GF-D8 (cell line): ENCODE results near the gene MACROH2A1.
A peak's percentile ranks its signal among the peaks of the same experiment; 100 is the strongest.

Experiments
- DNase-seq: peaks from one replicate; lab custom pipeline; 2025; lab: John Stamatoyannopoulos, UW

The MACROH2A1 gene

DNA sequence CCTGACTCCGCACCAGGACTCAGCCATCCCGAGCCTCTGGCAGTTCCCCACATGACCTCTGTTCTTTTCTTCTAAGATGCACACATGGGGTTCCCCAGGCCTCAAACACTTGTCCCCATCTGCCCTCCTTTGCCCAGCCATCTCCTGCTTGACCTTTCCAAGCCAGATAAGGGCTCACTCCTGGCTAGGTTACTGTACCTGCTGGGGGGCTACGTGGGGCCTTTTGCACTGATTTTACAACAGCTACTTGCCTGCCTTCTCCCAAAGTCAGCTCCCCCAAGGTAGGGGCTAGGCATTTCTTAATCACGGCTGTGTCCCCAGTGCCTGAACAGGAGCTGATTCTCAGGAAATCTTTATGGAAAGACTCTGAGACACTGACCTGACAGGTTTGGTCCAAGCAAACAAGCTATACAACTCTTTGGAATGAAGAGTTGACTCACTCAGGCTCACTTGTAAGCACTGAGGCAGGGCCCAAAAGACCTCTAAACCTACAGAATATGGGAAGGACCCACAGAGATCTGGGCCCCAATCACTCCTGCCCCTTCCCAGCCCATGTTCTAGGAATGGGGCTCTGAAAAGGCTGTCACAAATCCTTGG, 2.5 kb downstream of the MACROH2A1 start:
- DNase-seq: no peak

DNA sequence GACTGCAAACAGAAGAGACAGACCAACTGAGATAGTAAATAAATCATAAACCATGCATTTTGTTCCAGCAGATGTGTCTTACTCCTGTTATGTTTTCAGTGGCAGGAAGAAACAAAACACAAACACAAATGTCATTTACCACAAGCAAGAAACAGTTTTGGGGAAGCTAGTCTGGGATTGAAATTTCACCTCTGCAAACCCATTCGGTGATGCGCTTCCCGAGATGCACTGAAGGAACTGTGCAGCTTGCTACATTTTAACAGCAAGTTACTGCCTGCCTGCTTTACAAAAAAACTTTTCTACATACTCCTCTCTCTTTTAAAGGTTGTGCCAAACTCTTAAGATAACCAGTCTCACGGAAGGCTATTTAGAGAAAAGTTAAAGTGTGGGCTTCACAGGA, 3.2 kb downstream of the MACROH2A1 start:
- DNase-seq: no peak

DNA sequence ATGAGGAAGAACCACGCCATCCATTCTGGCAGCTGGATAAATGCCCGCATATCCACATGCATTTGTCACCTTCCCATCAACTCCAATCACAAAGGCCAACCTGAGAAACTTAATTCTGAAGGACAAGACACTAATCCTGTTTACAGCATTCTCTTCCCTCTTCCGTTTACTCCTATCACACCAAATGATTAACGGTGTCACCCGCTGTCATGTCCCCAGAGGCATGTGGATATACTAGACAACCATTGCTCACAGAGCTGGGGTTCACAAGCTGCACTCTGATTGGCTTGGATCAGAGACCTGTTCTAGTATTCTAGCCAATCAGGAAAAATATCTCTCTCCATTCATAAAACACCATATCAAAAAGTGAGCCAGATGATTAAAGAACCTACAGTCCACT, 3.6 kb downstream of the MACROH2A1 start:
- no peak for DNase-seq

DNA sequence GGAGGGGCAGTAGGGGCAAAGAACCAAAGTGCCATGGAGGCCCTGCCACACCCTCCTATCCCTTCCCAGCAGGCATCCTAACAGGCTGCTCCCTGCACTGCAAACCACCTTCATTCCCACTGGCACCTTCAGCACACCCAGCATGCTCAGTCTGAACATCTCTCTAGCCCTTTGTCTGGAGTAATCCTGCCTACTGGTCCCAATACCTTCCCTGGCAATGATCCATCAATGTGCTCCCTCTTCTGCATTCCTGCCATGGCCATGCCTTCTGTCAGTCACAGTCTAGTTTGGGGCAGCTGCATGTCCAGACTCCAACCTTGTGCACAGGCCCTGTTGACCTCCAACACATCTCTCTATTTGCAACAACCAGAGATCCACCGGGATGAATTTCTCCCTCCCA, 4.9 kb downstream of the MACROH2A1 start:
- no peak for DNase-seq

DNA sequence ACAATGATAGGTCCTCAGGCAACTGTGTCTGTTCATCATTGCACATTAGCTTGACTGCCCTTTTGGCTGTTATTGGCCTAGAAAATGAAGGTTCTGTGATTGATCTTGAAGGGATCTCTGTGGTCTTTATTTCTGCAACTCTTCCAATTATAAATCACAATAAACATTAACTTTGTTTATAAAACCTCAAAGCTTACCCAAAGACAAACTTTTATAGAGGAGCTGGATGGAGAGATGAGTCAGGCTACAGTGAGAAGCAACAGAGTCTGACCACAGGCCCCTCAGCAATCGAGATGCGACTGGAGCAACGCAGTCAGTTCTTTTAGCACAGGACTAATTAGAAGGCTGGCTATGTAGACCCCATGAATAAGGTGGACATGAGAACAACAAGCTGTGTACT, 5.3 kb downstream of the MACROH2A1 start:
- no peak for DNase-seq

DNA sequence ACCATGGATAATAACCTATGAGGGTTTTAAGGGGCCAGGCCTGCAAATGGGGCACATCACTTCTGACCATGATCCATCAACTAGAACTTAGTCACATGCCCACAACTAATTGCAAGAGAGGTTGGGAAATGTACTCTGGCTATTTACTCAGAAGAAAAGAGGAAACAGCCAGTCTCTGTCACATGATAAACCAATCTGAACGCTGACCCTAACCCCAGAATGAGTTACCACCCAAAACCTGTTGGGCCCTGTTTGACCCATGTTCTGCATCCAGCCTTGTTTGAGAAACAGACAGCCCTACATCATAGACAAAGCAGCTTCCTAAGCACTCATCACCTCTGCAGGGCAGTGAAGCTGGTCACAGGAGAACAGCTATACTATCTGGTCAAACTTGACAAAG, 5.8 kb downstream of the MACROH2A1 start:
- peak; percentile 31 for DNase-seq

DNA sequence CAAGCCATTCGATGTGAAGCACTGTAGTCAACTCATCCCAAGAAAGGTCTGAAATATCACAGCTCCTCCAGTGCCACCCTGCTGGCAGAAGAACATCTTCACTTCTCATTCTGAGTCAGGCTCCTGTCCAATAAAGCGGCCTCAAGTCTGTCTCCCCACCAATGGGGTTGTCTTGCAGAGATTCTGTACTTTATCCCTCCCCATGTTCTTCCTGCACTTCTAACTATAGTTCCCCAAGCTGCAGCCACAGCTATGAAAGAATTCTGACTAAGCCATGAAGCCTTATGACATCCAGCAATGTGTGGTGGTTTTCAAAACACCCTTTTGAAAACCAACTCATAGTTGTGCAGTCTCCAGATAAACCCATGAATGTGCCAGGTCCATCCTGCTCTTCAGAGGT, 6.8 kb downstream of the MACROH2A1 start:
- DNase-seq: no peak

DNA sequence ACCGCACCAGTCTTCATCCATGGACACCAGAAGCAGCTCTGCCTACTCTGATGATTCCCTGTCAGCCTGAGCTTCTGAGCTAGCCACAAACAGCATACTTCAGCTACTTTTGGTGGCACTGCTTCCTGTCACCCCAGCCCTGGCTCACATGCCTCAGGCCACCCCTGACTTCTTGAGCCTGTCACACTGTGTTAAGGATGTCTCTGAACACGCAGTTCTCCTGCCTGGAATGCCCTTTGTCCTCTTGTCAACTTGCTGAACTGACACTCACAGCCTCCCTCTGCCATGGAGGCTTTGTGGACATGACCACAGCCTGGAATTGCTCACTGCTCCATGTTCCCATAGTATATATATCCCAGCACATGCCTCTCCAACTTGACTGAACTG, 7.2 kb downstream of the MACROH2A1 start:
- no peak for DNase-seq

DNA sequence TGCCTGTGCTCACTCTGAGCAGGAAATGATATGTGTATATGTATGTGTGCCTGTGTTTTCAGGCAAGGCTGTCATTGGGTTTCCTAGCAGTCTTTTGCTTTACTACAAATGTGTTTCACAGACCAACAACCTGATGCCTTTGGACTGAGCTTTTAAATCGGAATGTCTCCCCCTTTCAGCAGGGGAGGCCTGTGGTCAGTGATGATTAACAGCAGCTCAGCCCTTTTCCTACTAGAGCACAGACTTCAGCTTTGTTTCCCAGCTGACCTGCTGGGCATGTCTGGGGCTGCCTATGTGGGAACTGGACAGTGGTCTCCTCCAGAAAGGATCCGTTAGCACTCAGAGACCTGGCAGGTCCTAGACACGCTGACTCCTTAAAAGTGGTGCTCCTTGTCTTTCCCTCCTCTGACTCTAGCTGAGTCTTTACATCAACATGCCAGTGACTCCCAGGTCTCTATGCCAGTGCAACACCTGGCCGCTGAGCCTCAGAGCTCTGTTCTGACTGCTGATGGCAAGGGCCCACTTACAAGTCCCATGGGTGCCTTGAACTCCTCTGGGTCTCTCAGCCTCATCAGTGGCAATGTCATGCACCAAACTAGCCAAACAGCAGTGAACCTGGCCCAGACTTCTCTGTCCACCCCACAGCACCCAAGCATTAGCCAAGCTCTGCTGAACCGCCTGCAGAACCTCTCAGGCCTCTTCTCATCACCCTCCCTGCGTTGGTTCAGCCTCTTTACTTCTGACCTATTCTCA, 7.7 kb downstream of the MACROH2A1 start:
- DNase-seq: no peak

DNA sequence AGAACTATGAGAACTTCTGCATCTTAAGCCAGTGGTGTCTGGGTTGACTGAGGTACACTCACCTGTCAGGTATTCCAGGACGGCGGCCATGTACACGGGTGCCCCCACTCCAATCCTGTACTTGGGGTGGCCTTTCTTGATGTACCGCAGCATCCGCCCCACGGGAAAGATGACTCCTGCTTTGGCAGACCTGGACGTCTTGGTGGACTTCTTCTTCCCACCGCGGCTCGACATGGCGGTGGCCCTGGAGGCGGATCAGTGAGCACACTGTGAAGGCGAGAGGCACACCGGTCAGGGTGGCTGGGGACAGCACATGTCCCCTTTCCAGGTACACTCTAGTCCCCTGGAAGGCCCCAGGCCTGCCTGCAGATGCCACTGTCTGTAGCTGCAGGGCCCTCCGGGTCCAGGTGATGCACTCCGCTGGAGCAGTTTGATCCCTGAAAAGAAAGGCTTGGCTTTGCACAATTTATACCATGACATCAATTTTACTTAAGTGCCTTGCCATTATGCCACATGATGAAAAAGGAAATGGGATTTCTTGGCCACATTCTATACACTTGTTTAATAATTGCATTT, 10.1 kb downstream of the MACROH2A1 start:
- no peak for DNase-seq

DNA sequence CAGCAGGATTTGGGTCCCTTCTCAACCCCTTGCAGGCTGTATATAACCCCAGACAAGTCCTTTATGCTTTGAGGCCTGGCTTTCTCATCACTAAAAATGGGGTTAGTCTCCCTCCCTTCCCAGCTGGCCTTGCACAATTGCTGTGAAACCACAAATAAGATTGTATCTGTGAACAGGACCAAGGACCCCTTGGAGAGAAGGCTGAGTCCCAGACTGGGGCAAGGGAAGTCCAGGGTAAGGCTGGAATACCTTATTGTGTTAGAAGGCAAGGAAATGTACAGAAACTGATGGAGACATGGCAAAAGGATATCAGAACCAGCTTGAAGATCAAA, 11.4 kb downstream of the MACROH2A1 start:
- no peak for DNase-seq

DNA sequence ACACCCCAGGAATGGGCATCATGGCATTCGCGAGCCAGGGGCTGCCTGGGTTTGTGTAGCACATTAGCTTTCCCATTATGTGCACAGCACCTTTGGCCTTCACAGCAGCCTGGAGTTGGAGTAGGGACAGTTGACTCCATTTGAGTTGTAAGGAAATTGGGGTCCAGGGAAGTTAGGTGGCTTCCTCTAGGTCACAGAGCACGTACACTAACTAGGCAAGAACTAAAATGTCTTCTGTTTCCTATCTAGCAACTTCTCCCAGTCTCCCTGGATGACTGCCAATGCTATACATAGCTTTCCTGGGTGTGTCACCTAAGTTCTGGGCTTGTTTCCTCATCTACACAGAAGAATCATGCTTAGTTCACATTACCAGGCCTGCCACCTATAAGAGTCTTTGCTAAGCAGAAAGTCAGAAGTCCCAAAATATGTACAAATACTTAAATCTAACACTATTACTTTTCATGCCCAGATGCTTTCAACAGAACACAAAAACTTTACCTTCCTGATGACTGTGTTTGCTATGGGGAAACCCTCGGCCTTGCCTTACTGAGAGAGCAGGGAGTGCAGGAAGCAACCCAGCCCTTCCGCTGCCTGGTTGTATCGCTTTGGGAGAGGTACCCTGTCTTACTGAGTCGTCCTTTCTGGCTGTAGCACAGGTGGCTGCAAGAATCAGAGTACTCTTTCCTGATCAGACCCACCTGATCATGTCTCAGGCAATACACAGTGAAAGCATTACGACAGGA, 12.0 kb downstream of the MACROH2A1 start:
- peak; percentile 42 for DNase-seq

DNA sequence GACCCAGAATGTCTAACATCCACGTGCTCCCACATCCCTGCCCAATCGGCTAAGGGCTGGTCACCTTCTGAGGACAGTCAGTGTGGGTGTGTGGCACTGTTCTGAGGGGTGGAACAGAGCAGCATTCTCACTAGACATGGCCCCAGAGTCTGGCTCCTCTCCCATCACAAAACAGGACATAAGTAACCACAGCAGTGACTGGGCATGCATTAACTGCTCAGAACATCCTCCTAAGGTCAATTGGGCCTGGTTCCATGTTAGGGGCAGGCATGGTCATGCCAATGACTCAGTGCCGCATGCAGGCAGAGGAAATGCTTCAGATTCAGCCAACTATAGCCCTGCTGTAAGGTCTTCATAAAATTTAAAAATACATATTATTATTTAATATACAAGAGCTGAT, 12.9 kb downstream of the MACROH2A1 start:
- no peak for DNase-seq

DNA sequence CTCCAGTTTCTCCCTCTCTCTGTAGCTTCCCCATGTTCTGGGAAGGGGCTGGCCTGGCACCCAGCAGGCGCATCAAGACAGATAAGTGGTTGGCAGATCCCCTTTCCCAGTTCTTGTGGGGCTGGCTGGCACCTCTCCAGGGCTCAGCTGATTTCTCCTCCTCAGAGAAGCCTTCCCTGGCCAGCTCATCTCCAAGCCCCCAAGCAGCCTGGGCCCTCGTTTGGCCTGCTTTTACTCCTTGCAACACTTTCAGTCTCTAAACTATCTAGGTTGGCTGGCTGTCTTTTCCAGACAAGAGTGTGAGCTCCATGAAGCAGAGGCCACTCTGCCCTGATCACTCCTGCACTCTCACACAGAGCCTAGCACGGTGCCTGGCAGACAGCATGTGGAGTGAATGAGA, 13.5 kb downstream of the MACROH2A1 start:
- no peak for DNase-seq

DNA sequence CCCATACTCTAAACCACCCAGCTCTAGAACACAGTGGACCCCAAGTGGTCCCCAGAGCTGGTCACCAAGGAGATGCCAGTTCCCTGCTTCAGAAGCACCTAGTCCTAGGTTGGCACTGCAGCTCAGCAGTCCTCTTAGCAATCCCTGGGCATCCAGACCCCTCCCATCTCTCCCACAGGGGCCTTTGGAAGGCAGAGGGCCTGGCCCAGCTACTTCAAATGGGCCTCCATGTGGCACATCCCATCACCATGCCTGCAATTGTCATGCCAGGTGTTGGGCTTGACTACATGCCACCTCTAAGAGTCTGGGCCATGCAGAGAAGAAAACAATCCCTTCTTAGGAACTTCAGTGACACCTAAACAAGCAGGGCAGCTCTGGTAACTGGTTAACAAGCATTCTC, 14.1 kb downstream of the MACROH2A1 start:
- no peak for DNase-seq

DNA sequence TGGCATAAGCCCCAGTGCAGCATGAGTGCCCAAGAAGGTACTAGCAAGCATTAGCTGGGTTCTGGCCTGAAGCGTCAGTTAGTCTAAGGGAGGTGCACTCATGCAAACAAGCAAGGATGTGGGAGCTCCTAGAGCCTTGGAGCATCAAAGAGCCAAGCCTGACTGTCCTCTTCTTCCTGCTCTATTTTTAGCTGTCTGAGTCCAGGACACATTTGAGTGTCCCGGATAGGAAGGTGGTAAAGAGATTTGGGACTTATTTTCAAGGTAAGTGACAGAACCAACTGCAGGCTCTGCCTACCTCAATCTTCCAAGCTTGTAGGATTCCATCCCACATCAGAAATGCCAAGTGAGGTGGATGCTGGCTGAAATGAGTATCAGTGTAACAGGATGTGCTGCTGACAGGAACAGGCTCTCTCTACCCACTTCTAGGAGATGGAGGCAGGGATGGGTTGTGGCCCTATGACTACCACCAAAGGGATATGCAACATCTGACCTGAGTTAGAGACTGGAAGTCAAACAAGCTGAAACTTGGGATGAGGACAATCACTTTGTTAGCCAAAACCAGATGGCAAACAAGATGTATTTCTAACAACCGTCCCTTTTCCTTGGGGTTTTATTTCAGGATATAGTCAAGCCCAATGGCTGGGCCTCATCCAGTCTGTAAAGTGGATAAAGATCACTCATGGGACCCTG, 15.1 kb downstream of the MACROH2A1 start:
- DNase-seq: no peak

DNA sequence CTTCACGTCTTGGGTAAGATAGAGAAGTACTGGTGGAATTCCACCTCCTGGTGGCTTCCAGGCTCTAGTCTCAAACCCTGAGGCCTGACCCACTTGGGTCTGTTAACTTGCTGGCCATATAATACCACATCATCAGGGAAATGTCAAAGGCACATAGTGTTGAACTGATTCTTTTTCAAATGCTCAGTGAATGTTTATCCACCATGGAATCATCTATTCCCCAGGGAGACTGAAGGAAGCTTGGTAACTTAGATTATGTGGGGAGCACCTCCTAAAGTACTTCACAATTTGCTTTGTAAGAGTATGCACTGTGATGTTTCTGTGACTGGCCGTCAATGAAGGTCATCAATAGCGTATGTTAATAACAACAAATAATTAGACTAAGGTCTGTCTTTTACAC, 16.1 kb downstream of the MACROH2A1 start:
- DNase-seq: no peak

DNA sequence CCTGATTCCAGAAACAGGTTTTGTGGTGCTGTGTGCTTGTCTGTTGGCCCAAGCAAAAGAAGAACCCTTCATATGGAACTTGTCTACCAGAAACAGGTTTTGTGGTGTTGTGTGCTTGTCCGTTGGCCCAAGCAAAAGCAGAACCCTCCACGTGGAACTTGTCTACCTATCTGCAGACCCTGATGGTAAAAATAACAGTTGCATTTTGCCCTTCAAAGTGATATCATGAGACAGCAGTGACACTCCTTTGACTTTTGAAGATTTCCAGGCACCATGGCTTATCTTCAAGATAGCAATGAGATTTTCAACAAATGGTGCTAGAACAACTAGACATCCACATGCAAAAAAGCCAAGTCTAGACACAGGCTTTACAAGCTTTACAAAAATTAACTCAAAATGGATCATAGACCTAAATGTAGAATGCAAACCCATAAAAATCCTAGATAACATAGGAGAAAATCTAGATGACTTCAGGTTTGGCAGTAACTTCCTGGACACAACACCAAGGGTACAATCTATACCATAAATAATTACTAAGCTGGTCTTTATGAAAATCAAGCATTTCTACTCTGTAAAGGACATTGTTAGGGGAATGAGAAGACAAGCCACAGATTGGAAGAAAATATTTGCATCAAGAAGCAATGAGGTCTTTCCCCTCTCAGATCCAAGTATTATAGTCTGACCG, 16.8 kb downstream of the MACROH2A1 start:
- no peak for DNase-seq

DNA sequence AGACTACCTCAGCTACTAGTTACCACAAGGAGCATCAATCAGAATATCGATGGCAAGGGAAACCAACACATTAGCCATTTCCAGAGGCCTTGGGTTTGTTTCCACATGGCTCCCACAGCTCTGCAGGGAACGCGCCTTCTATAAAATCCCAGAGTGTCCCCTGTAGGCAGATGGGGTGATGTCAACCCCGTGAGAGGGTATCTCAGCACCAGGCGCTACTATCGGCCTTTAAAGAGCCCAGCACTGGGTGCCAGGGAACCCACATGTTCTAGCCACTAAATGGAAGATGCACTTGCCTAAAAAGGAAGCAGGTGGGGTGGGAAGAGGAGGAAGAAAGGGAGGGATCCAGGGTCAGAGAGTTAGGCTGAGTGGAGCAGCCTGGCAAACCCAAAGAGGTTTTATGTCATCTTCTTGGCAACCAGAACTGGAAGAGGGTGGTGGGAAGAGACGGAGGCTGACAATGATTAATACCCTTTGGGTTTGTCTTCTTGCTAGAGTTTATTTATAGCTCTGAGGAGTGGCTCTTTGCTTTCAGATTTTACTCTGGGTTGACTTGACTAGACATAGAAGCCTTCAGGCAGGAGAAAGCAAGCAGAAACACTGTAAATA, 19.9 kb downstream of the MACROH2A1 start:
- DNase-seq: no peak

DNA sequence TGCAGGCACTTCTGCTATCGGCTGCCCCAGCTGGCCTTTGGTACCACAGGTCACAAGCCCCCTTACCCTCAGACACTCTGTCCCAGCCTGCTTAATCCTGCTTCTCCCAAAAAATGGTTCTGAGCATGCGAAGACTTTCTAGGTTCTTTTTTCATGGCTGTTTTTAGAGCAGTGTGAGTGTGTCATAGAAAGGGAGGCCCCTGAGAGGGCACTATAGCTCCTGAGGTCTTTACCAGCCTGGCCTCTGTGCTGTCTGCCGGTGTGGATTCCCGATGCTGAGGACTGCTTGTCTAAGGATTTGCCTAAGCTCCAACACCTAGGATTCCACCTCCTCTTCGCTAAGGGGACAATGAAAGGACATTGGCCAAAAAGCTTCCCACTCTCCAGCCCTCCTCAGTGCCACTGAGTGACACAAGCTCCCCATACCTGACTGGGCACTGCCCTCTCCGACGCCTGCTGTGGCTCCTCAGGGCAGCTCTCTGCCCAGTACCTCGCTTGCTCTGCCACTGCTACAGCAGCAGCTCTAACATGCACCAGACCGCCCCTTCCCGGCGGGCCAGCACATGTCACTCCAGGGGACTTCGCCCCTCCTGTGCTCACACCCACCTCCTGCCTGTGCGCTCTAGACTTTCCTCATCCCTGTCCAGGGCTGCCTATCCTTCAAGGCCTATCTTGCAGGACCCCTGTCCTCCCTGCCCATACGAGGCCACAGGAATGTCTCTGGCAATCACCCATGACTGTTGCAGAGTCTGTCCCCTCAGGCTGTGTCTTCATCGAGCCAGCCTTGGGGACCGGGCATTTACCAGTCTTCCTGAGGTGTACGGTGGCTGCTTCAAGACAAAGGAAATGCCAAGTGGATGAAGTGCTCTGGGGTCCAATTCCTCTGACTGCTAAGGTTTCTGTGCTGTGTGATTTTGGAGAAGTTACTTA, 21.0 kb downstream of the MACROH2A1 start:
- no peak for DNase-seq
